DMS 273 (cell line): Measurements from ENCODE around the gene SARDH.

Experiments used
- DNase-seq: peaks from one replicate; lab custom pipeline; 2025; ENCODE audit not compliant: unreplicated experiment; lab: John Stamatoyannopoulos, UW

SARDH gene

GRCh38 chr9:133672503-133673257 is 65.5 kb downstream of the SARDH start:
- no peak for DNase-seq

DNA sequence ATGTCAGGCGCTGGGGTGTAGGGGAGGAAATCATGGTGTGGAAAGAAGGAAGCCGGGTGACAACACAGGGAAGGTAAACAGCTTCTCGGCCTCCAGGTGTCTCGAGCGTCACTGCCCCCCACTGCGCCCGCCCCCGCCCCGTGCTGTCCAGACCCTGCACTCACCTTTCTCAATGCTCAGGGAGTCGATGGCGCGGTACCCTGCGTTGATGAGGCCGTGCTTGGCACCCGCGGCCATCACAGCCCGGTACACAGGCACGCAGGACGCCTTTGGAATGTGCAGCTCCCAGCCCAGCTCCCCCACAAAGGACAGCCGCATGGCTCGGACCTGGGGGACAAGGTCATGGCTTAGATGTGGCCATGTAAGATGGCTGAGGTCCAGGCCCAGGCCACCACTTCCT is 66.8 kb downstream of the SARDH start:
- no peak for DNase-seq

GRCh38 chr9:133670466-133670865 is 67.7 kb downstream of the SARDH start:
- no peak for DNase-seq

DNA sequence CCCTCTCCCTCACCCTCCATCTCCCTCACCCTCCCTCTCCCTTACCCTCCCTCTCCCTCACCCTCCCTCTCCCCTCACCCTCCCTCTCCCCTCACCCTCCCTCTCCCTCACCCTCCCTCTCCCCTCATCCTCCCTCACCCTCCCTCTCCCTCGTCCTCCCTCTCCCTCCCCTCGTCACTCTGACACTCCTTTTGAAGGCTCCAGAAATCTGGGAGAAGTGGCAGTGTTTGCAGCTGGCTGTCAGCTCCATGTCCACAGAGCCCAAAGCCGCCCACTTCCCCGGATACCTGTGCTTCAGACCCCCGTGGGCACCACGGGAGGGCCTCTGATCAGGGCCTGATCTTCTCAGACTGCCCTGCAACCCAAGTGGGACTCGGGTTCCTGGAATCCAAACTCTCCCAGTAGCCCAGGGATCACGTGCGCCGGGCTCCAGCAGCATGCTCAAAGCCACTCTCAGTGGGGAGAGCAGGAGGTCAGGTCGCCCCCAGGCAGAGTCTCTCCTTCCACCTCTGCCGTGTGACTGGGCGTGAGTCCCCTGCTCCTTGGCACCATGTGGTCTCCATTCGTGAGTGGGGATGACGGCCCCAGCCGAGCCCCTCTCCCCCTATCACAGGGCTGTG is 68.9 kb downstream of the SARDH start:
- no peak for DNase-seq

DNA sequence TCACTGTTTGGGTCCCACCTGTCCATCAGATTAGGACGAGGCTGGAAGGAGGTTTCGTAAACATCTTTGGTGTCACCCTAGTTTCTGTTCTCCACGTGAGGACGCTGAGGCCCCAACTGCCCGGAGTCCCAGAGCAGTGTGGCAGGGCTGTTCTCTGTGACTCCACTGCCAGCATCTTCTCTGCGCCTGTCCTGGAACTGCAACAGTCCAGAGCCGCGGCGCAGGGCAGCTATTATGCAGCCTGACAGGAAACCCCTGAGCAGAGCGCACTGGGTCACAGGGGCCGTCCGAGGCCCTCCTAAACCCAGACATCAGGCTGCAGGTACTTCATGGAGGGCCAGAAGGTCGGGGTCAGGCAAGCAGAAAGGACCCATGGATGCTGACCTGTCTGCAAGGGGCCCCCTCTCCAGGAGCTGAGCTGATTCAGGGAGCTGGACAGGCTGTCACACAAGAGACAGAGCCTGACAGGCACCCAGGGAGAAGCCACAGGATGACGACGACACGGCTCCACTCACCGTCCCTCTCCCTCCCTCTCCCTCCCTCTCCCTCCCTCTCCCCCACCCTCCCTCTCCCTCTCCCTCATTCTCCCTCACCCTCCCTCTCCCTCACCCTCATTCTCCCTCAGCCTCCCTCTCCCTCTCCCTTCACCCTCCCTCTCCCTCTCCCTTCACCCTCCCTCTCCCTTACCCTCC is 70.2 kb downstream of the SARDH start:
- no peak for DNase-seq

GRCh38 chr9:133666845-133667244 is 71.3 kb downstream of the SARDH start:
- no peak for DNase-seq

GRCh38 chr9:133666387-133666786 is 71.8 kb downstream of the SARDH start:
- no peak for DNase-seq

GRCh38 chr9:133665535-133665934 is 72.6 kb downstream of the SARDH start:
- DNase-seq = no peak

- no peak for DNase-seq
These were observed 73.1 kb downstream of the SARDH start for GRCh38 chr9:133665096-133665495.

GRCh38 chr9:133664173-133665050 is 73.7 kb downstream of the SARDH start:
- peak; percentile 22 for DNase-seq

GRCh38 chr9:133661846-133662540 is 76.2 kb downstream of the SARDH start:
- no peak for DNase-seq

DNA sequence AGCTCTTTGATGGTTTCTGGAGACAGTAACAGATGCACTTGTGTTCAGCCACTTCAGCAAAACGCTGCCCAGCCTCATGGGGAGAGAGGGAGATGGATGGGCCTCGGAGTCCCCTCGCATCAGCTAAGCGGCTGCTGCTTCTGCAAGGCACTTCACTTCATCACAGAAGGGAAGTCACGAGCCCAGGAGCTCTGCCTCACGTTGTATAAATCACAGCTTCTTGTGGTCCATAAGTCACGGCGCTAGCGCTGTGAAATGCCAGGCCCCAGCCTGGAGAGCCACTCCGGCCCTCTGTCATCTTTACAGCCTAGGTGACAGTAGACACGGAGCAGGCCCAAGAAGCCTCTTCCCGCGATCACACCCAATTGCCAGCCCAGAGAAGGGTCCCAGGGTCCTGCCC is 78.6 kb downstream of the SARDH start:
- no peak for DNase-seq

GRCh38 chr9:133658442-133659431 is 79.4 kb downstream of the SARDH start:
- peak; percentile 64 for DNase-seq

DNA sequence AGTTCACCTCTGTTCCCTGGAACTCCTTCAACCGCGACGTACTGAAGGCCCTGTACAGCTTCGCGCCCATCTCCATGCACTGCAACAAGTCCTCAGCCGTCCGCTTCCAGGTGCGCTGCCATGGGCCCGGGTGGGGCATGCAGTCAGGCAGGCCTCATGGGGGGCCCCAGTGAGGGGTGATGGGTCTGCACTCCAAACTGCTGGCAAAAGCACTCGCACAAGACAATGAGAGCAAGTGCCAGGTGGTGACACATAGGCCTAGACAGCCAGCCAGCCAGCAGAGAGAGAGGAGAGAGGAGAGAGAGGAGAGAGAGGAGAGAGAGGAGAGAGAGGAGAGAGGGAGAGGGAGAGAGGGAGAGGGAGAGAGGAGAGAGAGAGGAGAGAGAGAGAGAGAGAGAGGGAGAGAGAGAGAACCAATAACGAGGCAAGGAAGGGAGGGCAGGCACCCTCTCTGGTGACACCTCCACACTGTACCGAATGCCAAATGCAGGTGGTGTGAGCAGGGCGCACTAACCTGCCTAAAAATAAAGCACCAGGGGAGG is 81.0 kb downstream of the SARDH start:
- no peak for DNase-seq

- DNase-seq = no peak
These were observed 81.7 kb downstream of the SARDH start for GRCh38 chr9:133656211-133657119.

DNA sequence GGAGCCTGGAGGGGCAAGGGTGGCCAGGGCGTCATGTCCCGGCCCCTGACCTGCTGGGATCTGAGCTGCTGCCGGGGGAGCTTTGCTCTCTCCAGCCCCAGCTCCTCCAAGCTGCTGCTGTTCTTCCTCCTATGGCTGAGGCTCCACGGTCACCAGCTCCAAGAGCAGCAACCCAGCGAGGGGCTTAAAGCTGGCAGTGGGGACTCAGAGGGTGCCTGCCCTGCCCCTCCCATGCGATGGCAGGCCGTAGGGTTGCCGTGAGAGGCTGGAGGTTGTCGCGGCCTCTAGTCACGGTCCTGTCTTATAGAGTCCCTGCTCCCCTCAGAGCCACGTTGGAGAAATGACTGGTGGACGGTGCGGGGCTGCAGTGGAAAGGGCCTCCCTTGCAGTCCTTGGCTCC is 82.5 kb downstream of the SARDH start:
- DNase-seq = no peak

- no peak for DNase-seq
These were observed 83.2 kb downstream of the SARDH start for GRCh38 chr9:133654736-133655657.
